Left lung (tissue), 10 donors: ENCODE data around the gene PHF3. TPM values are rescaled to one million over a fixed set of nuclear protein-coding genes. Genes with fewer than 3 reads are reported as not detected.

Experiments
- ATAC-seq: fragments of 200-7000 bp; cut with Tn5 transposase; one replicate; pipeline ENCODE4 v1.9.1; 2020; ENCODE audit warnings: moderate library complexity
- DNase-seq, 4 donors: peaks; one replicate each; pipeline ENCODE4 v3.0.0-alpha.2; 2013 to 2020
- H3K27ac ChIP-seq, 2 donors: fragments of 200-600 bp; sonication (generic) in 1 of 2; one replicate each; pipeline versions ENCODE4 v1.5.0 to v1.8.0; 2020 to 2021
- H3K27me3 ChIP-seq, 2 donors: fragments of 200-600 bp; sonication (generic) in 1 of 2; one replicate each; pipeline versions ENCODE4 v1.5.0 to v1.8.0; 2020 to 2021
- H3K36me3 ChIP-seq, 2 donors: fragments of 200-600 bp; sonication (generic) in 1 of 2; one replicate each; pipeline versions ENCODE4 v1.5.0 to v1.8.0; 2020 to 2021
- H3K4me1 ChIP-seq, 2 donors: fragments of 200-600 bp; one replicate each; pipeline ENCODE4 v1.8.0; 2021
- H3K4me3 ChIP-seq, 2 donors: fragments of 200-600 bp; sonication (generic) in 1 of 2; one replicate each; pipeline versions ENCODE4 v1.5.0 to v1.8.0; 2020 to 2021; ENCODE audit warnings: mild to moderate bottlenecking in 1 of 2
- H3K9me3 ChIP-seq, 2 donors: fragments of 200-600 bp; sonication (generic) in 1 of 2; one replicate each; pipeline versions ENCODE4 v1.5.0 to v1.8.0; 2020 to 2021
- intact Hi-C, 2 donors: fragments of 100-400 bp; cut with DNase I; formaldehyde crosslinking; loops; one replicate each; pipeline versions ENCODE4 v1.11.2 to v1.14.2; 2022
- polyA plus RNA-seq, 6 donors: library from polyadenylated mRNA; unstranded; fragments of 120-200 nt; gene quantifications; one replicate each; pipeline ENCODE4 v1.2.1, GENCODE V29; 2013; ENCODE audit not compliant: insufficient read length in 6 of 6
- total RNA-seq, 2 donors: library from RNA; stranded (reverse); fragmentation: NEBNext Ultra II Directional; extraction: Animal tissue kit (Norgen Biotek cat#: 25700); gene quantifications; one replicate each; pipeline ENCODE4 v1.2.1, GENCODE V29; 2021
- TF ChIP-seq, protein P1 (sequence below), 2 donors: fragments of 200-600 bp; sonication (generic) in 1 of 2; IDR thresholded peaks; one replicate each; pipeline versions ENCODE4 v1.5.0 to v1.8.0; 2021; ENCODE audit warnings: antibody characterized with exemption in 2 of 2
- donor health status: DM: no; HTN: yes; CAD: no.
- donor health status: DM: no; HTN: no; CAD: no.

PHF3 gene
- total and polyA plus RNA-seq, 8 donors: 44.5 to 76.4 (median 66.2) TPM

DNA sequence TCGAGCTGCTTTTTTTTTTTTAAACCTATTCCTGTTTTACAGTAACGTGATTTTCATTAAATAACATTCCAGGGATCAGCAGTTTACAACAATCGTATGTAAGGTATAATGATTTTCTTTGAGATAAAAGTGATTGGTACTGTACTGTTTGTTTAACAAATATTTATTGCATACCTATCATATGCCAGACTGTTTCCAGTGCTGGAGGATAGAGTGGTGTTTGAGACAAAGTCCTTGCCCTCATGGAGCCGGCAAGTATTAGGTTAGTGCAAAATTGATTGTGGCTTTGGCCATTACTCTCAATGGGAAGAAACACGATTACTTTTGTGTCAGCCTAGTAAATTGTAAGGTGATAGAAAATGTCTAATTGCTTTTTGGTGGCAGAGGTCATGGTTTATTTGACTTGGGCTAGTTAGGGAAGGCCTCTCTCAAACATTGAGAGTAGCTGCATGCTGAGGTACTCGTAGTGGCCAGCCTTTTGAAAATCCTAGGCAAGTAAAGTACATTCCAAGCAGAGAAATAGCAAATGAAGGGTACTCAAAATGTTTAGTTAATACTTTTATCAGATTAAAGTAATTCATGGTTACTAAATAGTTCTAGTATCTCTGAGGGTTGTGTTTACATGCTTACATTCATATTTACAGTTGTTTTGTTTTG, 35.6 kb downstream of the PHF3 start:
- H3K4me1 ChIP-seq: peaks cover 0 to 15% of the 10 kb centered on the region in 2 donors
- H3K36me3 ChIP-seq: peaks cover 0 to 3% of the 10 kb centered on the region in 2 donors
- no peak for DNase-seq
- no peaks in the 10 kb centered on the region for H3K27me3 ChIP-seq
- H3K27ac ChIP-seq: no peak overlapping the region
- intact Hi-C loops: no loop called here
- H3K4me3 ChIP-seq: no peak overlapping the region
- peak; percentile 95 for ATAC-seq
- TF ChIP-seq, protein P1, sequence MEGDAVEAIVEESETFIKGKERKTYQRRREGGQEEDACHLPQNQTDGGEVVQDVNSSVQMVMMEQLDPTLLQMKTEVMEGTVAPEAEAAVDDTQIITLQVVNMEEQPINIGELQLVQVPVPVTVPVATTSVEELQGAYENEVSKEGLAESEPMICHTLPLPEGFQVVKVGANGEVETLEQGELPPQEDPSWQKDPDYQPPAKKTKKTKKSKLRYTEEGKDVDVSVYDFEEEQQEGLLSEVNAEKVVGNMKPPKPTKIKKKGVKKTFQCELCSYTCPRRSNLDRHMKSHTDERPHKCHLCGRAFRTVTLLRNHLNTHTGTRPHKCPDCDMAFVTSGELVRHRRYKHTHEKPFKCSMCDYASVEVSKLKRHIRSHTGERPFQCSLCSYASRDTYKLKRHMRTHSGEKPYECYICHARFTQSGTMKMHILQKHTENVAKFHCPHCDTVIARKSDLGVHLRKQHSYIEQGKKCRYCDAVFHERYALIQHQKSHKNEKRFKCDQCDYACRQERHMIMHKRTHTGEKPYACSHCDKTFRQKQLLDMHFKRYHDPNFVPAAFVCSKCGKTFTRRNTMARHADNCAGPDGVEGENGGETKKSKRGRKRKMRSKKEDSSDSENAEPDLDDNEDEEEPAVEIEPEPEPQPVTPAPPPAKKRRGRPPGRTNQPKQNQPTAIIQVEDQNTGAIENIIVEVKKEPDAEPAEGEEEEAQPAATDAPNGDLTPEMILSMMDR (IDR thresholded peaks at IDR 0.05): no peak
- no peaks in the 10 kb centered on the region for H3K9me3 ChIP-seq

DNA sequence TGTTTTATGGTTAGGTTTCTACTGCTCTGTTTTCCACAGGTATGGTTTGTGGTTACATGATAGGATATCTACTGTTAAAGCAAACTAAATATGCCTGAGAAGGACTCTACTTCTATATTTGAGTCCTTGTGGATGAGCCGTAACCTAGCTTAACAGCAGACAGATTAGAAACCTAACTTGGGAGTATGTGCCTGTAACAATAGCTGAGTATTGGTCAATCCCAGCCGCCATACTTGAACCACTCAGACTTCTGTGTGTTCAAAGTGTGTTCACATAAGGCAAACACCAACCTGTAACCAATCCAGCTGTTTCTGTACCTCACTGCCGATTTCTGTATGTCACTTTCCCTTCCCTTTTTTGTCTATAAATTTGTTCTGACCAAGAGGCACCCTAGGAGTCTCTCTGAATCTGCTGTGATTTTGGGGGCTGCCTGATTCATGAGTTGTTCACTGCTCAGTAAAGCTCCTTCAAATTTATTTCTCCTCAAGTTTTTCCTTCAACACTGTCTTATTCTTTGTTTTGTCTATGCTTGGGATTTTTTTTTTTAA, 37.1 kb downstream of the PHF3 start:
- Histone ChIP-seq H3K27me3 (no peaks in the 10 kb centered on the region), H3K4me1 (peaks cover 0 to 16% of the 10 kb centered on the region in 2 donors), H3K27ac (no peak overlapping the region), H3K9me3 (no peaks in the 10 kb centered on the region), H3K36me3 (peaks cover 0 to 3% of the 10 kb centered on the region in 2 donors), H3K4me3 (no peak overlapping the region)
- ATAC-seq (no peak), DNase-seq (no peak)
- intact Hi-C loops: no loop called here
- TF ChIP-seq, protein P1 (IDR thresholded peaks at IDR 0.05): no peak

DNA sequence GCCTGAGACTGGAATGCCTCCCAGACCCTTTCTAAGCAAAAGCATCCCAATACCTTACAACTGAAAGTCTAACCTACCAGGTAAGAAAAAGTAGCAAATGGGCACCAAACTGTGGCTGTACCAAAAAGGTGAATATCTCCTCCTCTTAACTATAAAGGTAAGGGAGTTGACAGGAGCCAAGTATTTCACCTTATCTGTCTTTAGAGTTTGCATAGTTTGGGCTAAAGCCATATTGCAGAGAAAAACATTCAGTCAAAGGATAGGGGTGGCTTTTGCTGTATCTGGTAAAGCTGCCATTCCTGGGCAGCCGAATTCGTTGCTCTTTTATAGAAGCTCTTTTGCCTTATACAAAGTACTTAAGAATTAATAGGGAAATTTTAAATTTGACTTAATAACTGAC, 38.1 kb downstream of the PHF3 start:
- intact Hi-C loops: no loop called here
- TF ChIP-seq, protein P1 (IDR thresholded peaks at IDR 0.05): no peak
- ATAC-seq (no peak), DNase-seq (no peak)
- H3K9me3 ChIP-seq: no peaks in the 10 kb centered on the region
- H3K4me3 ChIP-seq: no peak overlapping the region
- H3K27me3 ChIP-seq: no peaks in the 10 kb centered on the region
- H3K27ac ChIP-seq: no peak overlapping the region
- H3K36me3 ChIP-seq: peaks cover 0 to 3% of the 10 kb centered on the region in 2 donors
- peaks cover 0 to 11% of the 10 kb centered on the region in 2 donors for H3K4me1 ChIP-seq

DNA sequence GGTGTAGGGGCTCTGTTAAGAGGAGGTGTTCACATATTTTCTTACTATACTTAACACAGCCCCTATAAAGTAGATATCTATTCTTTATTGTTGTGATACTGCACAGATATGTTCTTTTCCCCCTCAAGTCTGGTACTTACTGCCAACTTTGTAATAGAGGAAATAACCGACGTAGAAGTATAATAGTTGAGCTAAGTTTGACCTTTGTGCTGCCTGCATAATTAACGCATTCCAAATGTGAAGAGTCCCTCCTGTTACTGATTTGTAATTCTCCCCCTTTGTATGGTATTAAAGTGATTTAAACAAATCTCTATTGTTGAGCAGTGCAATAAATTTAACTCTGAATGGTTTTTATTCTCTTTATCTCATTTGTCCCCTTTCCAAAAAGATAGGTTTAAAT, 39.0 kb downstream of the PHF3 start:
- Histone ChIP-seq H3K27ac (no peak overlapping the region), H3K27me3 (no peaks in the 10 kb centered on the region), H3K4me3 (no peak overlapping the region), H3K4me1 (peaks cover 0 to 15% of the 10 kb centered on the region in 2 donors), H3K9me3 (no peaks in the 10 kb centered on the region), H3K36me3 (peaks cover 0 to 3% of the 10 kb centered on the region in 2 donors)
- intact Hi-C loops: no loop called here
- no peak for DNase-seq
- TF ChIP-seq, protein P1 (IDR thresholded peaks at IDR 0.05): no peak
- ATAC-seq: no peak

DNA sequence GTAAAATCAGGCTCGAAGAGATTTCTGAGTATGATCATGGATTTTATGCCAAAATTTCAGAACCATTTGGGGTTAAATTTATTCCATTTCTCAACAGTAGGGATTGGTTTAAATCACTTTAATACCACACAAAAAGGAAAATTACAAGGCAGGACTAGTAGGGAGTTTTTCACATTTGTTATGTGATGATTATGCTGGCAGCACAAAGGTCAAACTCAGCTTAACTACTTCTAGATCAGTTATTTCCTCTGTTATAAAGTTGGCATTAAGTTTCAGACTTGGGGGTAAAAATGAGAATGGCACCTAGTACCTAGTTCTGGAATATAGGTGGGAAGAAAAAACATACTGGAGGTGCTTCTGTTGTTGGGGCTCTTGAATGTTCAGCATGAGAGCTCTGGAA, 39.5 kb downstream of the PHF3 start:
- DNase-seq (no peak), ATAC-seq (no peak)
- Histone ChIP-seq H3K4me1 (peaks cover 0 to 15% of the 10 kb centered on the region in 2 donors), H3K4me3 (no peak overlapping the region), H3K36me3 (peaks cover 0 to 3% of the 10 kb centered on the region in 2 donors), H3K9me3 (no peaks in the 10 kb centered on the region), H3K27ac (no peak overlapping the region), H3K27me3 (no peaks in the 10 kb centered on the region)
- intact Hi-C loops: no loop called here
- TF ChIP-seq, protein P1 (IDR thresholded peaks at IDR 0.05): no peak
